NCI-H1417 (cell line): Measurements from ENCODE around the gene SUZ12.
"Not testable (repeated sequence)": the region's sequence is repeated elsewhere in the genome, so short reads cannot be mapped to it uniquely, and the experiment has no call there.

Source experiments
- DNase-seq, 3 experiments: peaks; one replicate each; lab custom pipeline; 2025; lab: John Stamatoyannopoulos, UW

Gene SUZ12

GRCh38 chr17:31936615-31937609 lies at the start of gene SUZ12:
Gene SUZ12, plus strand, starts transcription at chr17:31937007. Its CDS starts 240 bp downstream, at chr17:31937247.
- DNase-seq = peak; percentile 82 to 96 (median 95)

- DNase-seq = no peak
Observed at GRCh38 chr17:31888124-31888523, 48.7 kb upstream of the SUZ12 start.

- DNase-seq = no peak
Observed at GRCh38 chr17:31900877-31901276, 35.9 kb upstream of the SUZ12 start.

GRCh38 chr17:31902693-31903092 lies 34.1 kb upstream of the SUZ12 start:
- DNase-seq = no peak

GRCh38 chr17:31903401-31903800 lies 33.4 kb upstream of the SUZ12 start:
- no peak for DNase-seq

GRCh38 chr17:31907342-31907962 lies 29.4 kb upstream of the SUZ12 start:
- no peak for DNase-seq

- DNase-seq = no peak
Observed at GRCh38 chr17:31908386-31908785, 28.4 kb upstream of the SUZ12 start.

GRCh38 chr17:31912705-31913104 lies 24.1 kb upstream of the SUZ12 start:
- not testable (repeated sequence) for DNase-seq

GRCh38 chr17:31915456-31916100 lies 21.2 kb upstream of the SUZ12 start:
- no peak for DNase-seq

GRCh38 chr17:31916491-31917064 lies 20.2 kb upstream of the SUZ12 start:
- DNase-seq = no peak

GRCh38 chr17:31917065-31917529 lies 19.7 kb upstream of the SUZ12 start:
- DNase-seq = no peak

GRCh38 chr17:31917721-31918120 lies 19.1 kb upstream of the SUZ12 start:
- DNase-seq = not testable (repeated sequence)

- no peak for DNase-seq
Observed at GRCh38 chr17:31918701-31919128, 18.1 kb upstream of the SUZ12 start.

GRCh38 chr17:31919802-31920525 lies 16.8 kb upstream of the SUZ12 start:
- no peak for DNase-seq

- no peak for DNase-seq
Observed at GRCh38 chr17:31926100-31926729, 10.6 kb upstream of the SUZ12 start.

- DNase-seq = no peak
Observed at GRCh38 chr17:31931756-31932155, 5.1 kb upstream of the SUZ12 start.

GRCh38 chr17:31935512-31935911 lies 1.3 kb upstream of the SUZ12 start:
- no peak for DNase-seq

GRCh38 chr17:31937926-31938641 lies 1.3 kb downstream of the SUZ12 start:
- peak in 1 of 3 experiments; percentile 33 for DNase-seq

GRCh38 chr17:31941916-31942315 lies 5.1 kb downstream of the SUZ12 start:
- DNase-seq = not testable (repeated sequence)

GRCh38 chr17:31942396-31942795 lies 5.6 kb downstream of the SUZ12 start:
- DNase-seq = not testable (repeated sequence)
